ENCODE data around the gene NEO1.

DNA sequence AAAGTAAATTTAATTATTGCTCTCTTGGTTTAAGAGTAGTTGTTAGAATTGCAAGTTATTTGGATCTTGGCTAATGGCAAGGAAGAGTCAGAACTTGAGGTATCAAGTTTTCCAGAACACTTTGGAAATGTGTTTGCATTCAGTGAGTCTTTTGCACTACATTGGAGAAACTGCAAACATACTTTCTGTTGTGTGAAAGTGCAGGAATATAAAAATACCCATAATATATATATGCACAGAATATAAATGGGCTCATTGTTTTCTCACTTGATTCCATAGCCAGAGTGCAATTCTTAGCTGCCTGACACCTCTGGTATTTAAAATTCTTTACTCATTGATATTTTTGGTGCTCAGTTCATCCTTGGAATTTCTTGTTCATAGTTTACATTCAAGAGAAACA, 223.6 kb downstream of the NEO1 start:
- TF ChIP-seq, protein P1, sequence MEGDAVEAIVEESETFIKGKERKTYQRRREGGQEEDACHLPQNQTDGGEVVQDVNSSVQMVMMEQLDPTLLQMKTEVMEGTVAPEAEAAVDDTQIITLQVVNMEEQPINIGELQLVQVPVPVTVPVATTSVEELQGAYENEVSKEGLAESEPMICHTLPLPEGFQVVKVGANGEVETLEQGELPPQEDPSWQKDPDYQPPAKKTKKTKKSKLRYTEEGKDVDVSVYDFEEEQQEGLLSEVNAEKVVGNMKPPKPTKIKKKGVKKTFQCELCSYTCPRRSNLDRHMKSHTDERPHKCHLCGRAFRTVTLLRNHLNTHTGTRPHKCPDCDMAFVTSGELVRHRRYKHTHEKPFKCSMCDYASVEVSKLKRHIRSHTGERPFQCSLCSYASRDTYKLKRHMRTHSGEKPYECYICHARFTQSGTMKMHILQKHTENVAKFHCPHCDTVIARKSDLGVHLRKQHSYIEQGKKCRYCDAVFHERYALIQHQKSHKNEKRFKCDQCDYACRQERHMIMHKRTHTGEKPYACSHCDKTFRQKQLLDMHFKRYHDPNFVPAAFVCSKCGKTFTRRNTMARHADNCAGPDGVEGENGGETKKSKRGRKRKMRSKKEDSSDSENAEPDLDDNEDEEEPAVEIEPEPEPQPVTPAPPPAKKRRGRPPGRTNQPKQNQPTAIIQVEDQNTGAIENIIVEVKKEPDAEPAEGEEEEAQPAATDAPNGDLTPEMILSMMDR (IDR thresholded peaks at IDR 0.05; ENCODE audit: borderline replicate concordance, extremely low read depth, low read length, poor library complexity, severe bottlenecking), result no peak
- TF ChIP-seq EZH2 (IDR thresholded peaks at IDR 0.05; ENCODE audit: borderline replicate concordance, low read depth, low read length, severe bottlenecking), result no peak
